ENCODE measurements around the gene CHCT1.
"Not testable (repeated sequence)": the region's sequence is repeated elsewhere in the genome, so short reads cannot be mapped to it uniquely, and the experiment has no call there.

The CHCT1 gene

GRCh38 chr17:60422162-60422665 is at the start of gene CHCT1:
Gene CHCT1, plus strand, starts transcription at chr17:60422489. Its CDS starts 104 bp downstream, at chr17:60422593.
- no peak for DNase-seq

GRCh38 chr17:60372790-60373483 is 49.4 kb upstream of the CHCT1 start:
- DNase-seq, result no peak

DNA sequence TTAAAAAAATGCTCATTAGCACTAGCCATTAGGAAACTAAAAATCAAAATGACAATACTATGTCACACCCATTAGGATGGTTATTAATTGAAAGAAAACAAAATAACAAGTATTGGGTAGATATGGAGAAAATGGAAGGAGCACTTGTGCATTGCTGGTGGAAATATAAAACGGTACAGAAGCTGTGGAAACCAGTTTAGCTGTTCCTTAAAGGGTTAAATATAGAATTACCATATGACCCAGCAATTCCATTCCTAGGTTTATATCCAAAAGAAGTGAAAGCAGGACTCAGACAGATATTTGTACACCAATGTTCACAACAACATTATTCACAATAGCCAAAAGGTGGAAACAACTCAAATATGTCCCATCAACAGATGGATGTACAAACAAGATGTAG is 44.1 kb upstream of the CHCT1 start:
- not testable (repeated sequence) for DNase-seq

DNA sequence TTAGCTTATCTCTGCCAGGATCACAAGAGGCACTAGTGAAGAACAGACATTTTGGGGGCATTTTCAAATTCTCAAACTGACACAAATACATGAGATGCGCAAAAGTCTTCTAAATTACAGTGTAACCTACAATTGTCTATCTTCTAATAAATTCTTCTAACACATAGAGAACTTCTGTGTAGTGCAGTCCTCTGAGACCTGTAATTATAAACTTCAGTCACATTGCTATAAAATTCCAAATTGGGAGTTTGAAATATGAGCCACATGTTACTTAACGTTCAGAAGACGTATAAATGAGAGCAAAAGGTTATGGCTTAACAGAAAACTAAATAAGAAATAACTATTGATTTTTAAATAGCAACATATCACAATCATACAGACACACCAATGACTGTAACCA is 42.8 kb upstream of the CHCT1 start:
- DNase-seq, result not testable (repeated sequence)

- no peak for DNase-seq
These were observed 40.3 kb upstream of the CHCT1 start for GRCh38 chr17:60381958-60382357.

DNA sequence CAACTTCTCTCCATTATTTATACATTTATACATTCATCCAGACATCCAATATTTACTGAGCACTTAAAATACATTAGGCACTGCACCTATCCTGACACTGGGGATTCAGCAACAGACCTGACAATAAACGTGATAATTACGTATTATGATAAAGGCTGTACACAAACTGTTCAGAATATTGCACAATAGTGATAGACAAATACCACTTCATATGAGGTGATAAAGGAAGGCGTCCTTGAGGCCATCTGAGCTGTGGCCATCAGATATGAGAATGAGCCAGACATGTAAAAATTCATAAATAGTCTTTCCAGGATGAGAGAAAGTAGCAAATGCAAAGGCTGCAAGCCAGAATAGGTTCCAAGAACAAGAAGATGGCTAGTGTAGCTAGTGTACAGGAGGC is 38.9 kb upstream of the CHCT1 start:
- DNase-seq, result no peak

GRCh38 chr17:60384921-60385320 is 37.4 kb upstream of the CHCT1 start:
- not testable (repeated sequence) for DNase-seq

GRCh38 chr17:60386147-60387058 is 35.9 kb upstream of the CHCT1 start:
- DNase-seq, result no peak

DNA sequence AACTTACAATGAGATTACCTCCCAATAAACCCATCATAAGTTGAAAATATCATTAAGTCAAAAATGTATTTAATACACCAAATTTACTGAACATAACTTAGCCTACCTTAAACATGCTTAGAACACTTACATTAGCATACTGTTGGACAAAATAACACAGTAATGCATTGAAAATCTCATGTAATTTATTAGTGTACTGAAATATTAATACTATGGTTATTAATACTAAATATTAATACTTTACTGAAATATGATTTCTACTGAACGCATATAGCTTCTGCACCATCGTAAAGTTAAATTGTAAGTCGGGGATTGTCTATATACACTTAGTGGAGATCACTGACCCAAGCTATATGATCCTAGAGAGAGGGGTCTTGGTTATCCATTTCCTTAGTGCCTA is 34.6 kb upstream of the CHCT1 start:
- DNase-seq, result no peak

DNA sequence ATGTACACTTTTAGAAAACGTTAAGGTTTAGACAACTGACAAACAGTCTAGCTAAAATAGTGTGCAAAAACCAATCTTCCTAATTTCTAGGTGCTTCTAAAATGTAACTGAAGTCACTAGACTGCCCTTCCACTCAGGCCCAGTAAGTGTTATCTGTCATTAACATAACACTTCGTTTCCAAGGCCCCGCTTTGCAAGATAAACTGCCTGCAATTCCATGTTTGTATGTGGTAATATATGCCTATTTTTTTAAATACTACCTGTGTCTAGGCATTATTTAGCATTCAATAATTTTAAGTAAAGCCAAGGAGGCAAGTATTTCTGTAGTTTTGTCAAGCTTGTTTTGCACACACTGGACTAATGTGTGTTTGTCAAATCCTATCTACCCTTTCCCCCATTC is 33.5 kb upstream of the CHCT1 start:
- DNase-seq, result no peak

- no peak for DNase-seq
These were observed 32.1 kb upstream of the CHCT1 start for GRCh38 chr17:60390186-60390585.

- peak in 1 of 2 experiments; percentile 38 for DNase-seq
These were observed 31.3 kb upstream of the CHCT1 start for GRCh38 chr17:60390925-60391470.

DNA sequence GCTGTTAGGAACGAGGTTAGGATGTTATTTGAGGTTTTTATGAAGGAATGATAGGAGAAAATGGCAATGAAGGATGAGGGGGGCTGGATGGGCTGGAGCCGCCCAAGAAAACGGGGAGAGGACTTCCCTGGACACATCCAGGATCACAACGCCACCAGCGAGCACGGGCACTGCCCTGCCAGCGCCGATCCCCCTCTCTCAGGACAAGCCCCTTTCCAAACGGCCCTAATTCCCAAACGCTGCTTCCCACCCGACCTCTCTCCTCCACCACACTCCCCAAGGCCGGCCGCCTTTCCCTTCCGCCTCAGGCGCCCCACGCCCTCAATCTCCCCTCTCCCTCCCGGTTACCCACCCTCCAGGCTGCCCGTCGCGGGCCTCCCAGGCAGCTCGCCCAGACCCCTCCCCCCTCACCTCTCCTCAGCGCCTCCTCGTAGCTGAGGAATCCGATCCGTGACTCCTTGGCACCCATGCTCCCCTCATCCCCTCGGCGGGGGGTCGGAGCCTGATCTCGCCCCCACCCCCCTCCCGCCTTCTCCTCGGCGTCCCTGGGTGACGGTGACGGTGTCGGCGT is 30.7 kb upstream of the CHCT1 start:
- DNase-seq, result no peak

DNA sequence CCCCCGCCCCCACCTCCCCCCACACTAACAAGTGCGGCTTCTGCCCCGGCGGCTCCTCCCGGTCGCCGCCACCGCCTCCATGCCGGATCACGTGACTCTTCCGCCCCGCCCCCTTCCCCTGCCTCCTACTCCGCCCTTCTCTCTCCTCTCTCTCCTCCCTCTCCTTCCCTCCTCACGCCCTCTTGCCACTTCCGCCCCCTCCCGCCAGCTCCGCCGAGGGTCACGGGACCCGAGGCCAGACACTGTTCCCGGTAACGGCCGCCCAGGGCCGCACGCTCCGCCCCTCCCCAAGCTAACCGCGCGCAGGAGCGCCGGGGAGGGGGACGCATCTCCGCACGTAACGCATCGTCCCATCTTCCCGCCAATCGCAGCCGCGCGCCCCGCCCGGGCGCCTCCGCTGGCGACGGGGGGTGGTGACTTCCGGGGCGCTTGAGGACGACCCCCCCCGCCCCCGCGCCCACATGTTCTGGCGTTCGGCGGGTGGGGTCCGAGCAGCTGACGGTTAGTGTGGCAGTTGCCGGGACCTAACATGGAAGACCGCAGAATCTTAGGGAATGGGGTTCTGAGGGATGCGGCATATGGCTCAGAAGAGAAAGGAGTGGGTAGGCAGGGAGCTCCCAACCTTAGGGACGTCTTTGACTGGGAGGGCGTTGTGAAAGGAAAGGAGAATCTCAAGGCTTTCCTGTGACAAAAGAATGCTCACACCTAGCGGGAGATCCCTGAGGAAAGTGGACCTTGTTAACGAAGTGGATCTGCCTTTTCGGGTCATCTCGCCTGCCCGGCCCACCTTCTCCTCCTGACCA is 30.0 kb upstream of the CHCT1 start, which contains the start of gene USP32:
Gene USP32 (minus strand): TSS at position 92 of the 803 bp plus-strand sequence. CDS start 194 bp downstream, outside the sequence.
- DNase-seq, result peak; percentile 59 to 81

- peak in 1 of 2 experiments; percentile 8 for DNase-seq
These were observed 29.2 kb upstream of the CHCT1 start for GRCh38 chr17:60392845-60393702.

DNA sequence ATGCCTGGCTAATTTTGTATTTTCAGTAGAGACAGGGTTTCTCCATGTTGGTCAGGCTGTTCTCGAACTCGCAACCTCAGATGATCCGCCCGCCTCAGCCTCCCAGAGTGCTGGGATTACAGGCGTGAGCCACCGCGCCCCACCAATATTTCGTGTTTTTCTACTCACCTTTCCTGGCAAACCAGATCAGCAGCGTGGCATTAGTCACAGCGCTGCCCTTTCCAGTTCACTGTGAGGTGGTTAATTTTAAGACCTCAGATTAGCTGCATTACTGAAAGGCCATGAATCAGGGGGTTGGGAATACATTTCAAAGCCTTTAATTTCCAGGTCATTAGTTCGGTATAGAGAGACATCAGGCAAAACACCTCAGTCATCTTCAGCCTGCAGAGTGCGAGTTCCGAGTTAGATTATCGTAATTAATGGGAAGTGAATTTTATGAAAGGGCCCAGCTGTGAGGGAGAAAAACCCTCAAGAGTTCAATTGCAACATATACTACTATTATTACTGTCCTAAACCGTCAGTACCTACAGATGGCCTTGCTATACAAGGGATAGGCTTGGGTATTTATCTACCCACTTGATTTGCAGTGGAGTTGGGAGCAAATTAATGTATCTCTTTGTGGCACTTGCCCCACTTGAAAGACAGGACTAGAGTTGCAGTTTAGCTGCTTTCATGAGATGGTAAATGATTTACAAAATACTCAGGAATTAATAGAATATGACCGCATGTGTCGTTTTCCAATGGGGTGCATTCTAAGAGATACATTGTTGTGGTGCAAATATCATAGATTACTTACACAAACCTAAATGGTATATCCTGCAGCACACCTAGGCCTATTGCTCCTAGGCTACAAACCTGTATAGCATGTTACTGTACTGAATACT is 28.2 kb upstream of the CHCT1 start:
- no peak for DNase-seq

DNA sequence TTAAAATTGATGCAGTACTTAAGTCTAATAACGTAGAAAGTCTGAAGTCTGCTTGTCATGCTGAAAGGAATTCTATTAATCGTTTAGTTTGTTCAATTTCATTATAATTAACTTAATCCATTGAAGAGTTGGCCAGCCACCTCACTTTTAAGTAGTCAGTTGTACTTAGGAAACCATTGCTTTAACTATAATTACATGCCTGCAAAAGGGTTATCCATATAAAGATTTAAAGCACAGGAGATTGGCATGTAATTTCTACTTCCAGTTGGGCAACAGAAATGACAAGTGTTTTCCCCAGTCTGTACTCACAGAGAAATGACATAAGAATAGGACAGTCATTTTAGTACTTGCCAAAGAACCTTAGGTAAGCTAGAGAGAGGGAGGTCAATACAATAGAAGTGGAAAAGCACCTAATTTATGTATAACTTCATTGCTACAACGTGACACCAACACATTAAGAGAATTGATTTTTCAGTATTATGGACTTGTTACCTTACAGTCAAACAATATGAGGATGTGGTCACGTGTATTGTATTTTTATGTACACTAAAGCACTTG is 26.7 kb upstream of the CHCT1 start:
- no peak for DNase-seq

DNA sequence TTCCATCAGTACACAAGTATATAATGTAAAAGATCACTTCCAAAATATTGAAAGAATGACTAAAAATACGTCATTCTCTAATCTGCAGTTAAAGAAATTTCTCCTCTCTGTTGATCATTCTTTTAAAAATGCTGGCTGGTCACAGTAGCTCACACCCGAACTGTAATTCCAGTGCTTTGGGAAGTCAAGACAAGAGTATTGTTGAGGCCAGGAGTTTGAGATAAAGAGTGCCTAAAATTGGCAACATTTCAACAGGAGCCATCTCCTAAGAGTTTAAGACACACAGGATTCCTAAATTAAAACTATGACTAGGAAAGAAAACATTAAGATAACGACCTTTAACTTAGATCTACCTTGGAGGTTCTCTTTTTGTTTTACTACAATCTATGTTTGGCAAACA is 25.9 kb upstream of the CHCT1 start:
- no peak for DNase-seq

DNA sequence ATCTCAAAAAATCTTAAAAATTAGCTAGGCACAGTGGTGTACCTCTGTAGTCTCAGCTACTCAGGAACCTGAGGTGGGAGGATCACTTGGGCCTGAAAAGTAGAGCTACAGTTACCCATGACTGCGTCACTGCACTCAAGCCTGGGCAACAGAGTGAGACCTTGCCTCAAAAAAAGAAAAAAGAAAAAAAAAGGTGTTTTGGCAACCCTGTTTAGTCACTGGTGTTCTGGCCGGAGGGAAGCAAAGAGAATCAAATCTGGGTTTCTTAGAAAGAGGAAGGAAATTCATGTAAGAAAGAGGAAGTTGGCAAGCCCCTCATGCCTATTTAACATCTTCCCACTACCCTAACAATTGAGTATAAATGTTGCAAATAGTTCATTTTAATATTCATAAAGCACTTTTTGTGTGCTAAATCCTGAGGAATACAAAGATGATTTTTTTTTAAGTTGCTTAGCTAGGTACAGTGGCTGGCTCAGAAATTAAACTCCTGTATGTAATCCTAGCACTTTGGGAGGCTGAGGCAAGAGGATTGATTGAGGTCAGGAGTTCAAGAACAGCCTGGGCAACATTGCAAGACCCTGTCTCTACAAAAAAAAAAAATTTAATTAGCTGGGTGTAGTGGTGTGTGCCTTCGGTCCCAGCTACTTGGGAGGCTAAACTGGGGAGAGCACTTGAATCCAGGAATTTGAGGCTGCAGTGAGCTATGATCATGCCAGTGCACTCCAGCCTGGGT is 23.9 kb upstream of the CHCT1 start:
- no peak for DNase-seq
